WTC11 (cell line): ENCODE measurements around the gene NXPH4. TPM values are rescaled to one million over a fixed set of nuclear protein-coding genes. Genes with fewer than 3 reads are reported as not detected.
A peak's percentile ranks its signal among the peaks of the same experiment; 100 is the strongest.

Source experiments
- ATAC-seq: fragments of 200-7000 bp; cut with Tn5 transposase; 2 replicates; pipeline ENCODE4 v1.10.0; 2021; ENCODE audit warnings: mild to moderate bottlenecking, moderate library complexity
- CTCF ChIA-PET: fragments of 300-600 bp; sonication (Branson Sonifier 250); formaldehyde crosslinking; loops from one replicate; lab custom pipeline; 2021; ENCODE audit warnings: antibody characterized with exemption; lab: Charles Lee
- POLR2A ChIA-PET: fragments of 350-600 bp; sonication (Branson Sonifier 250); formaldehyde crosslinking; loops from one replicate; lab custom pipeline; 2021; ENCODE audit warnings: antibody characterized with exemption; lab: Charles Lee
- DNase-seq: peaks from one replicate; pipeline ENCODE4 v3.0.0; 2021; ENCODE audit warnings: low spot score
- H3K27ac Mint-ChIP-seq: 2 replicates; pipeline ENCODE4 v1.8.0; 2021; ENCODE audit warnings: mixed read lengths
- H3K27me3 Mint-ChIP-seq: 2 replicates; pipeline ENCODE4 v1.8.0; 2021; ENCODE audit warnings: low read depth, mild to moderate bottlenecking, moderate library complexity, mixed read lengths
- H3K36me3 Mint-ChIP-seq: 2 replicates; pipeline ENCODE4 v1.8.0; 2021; ENCODE audit warnings: mixed read lengths
- H3K4me1 Mint-ChIP-seq: 2 replicates; pipeline ENCODE4 v1.8.0; 2022; ENCODE audit warnings: mixed read lengths
- H3K4me3 Mint-ChIP-seq: 2 replicates; pipeline ENCODE4 v1.8.0; 2021; ENCODE audit warnings: mild to moderate bottlenecking, moderate library complexity, mixed read lengths
- H3K9me3 Mint-ChIP-seq: 2 replicates; pipeline ENCODE4 v1.8.0; 2021; ENCODE audit warnings: mixed read lengths
- ELF4 ChIP-seq: sonication (generic); formaldehyde crosslinking; IDR thresholded peaks from 2 replicates; pipeline ENCODE4 v1.8.1; 2022; ENCODE audit warnings: low read depth, mild to moderate bottlenecking, moderate library complexity, missing genetic modification reagents
- EMX1 ChIP-seq: fragments of 250-450 bp; sonication (Bioruptor Pico); IDR thresholded peaks from 2 replicates; pipeline ENCODE4 v1.8.0; 2021; ENCODE audit warnings: mild to moderate bottlenecking
- FOXJ3 ChIP-seq: sonication (generic); formaldehyde crosslinking; IDR thresholded peaks from 2 replicates; pipeline ENCODE4 v1.9.0; 2021; ENCODE audit warnings: missing genetic modification reagents, mild to moderate bottlenecking, borderline replicate concordance
- FOXK1 ChIP-seq: sonication (generic); formaldehyde crosslinking; IDR thresholded peaks from 2 replicates; pipeline ENCODE4 v1.8.0; 2022; ENCODE audit warnings: mild to moderate bottlenecking, moderate library complexity, missing genetic modification reagents
- GTF2I ChIP-seq: fragments of 250-450 bp; sonication (Bioruptor Pico); conservative IDR thresholded peaks from 2 replicates; pipeline ENCODE4 v1.4.0; 2021; ENCODE audit warnings: mild to moderate bottlenecking
- IRF2 ChIP-seq: sonication (generic); formaldehyde crosslinking; IDR thresholded peaks from 2 replicates; pipeline ENCODE4 v1.8.0; 2022; ENCODE audit warnings: low read depth, missing genetic modification reagents, borderline replicate concordance
- MXD4 ChIP-seq: fragments of 250-450 bp; sonication (Bioruptor Pico); IDR thresholded peaks from 2 replicates; pipeline ENCODE4 v1.8.0; 2021; ENCODE audit warnings: mild to moderate bottlenecking, moderate library complexity, borderline replicate concordance
- ZNF232 ChIP-seq: sonication (generic); formaldehyde crosslinking; IDR thresholded peaks from 2 replicates; pipeline ENCODE4 v1.8.0; 2022; ENCODE audit warnings: mild to moderate bottlenecking, missing genetic modification reagents
- total RNA-seq: library from RNA; stranded (reverse); gene quantifications from 3 replicates; pipeline ENCODE4 v1.2.3, GENCODE V29; 2021
- TF ChIP-seq, protein P1 (sequence below): fragments of 250-450 bp; sonication (Bioruptor Pico); conservative IDR thresholded peaks from 2 replicates; pipeline ENCODE4 v1.9.0; 2021; ENCODE audit warnings: mild to moderate bottlenecking
- TF ChIP-seq, protein P2 (sequence below): sonication (generic); formaldehyde crosslinking; IDR thresholded peaks from 2 replicates; pipeline ENCODE4 v1.8.0; 2022; ENCODE audit warnings: missing genetic modification reagents
- TF ChIP-seq, protein P3 (sequence below): sonication (generic); formaldehyde crosslinking; IDR thresholded peaks from 2 replicates; pipeline ENCODE4 v1.8.1; 2023; ENCODE audit warnings: mild to moderate bottlenecking, moderate library complexity, missing genetic modification reagents
- TF ChIP-seq, protein P4 (sequence below): sonication (generic); formaldehyde crosslinking; IDR thresholded peaks from 2 replicates; pipeline ENCODE4 v1.8.0; 2023; ENCODE audit warnings: missing genetic modification reagents, mild to moderate bottlenecking, borderline replicate concordance
- TF ChIP-seq, protein P5 (sequence below): sonication (generic); formaldehyde crosslinking; IDR thresholded peaks from 2 replicates; pipeline ENCODE4 v1.8.1; 2023; ENCODE audit warnings: mild to moderate bottlenecking, missing genetic modification reagents
- TF ChIP-seq, protein P6 (sequence below): fragments of 200-600 bp; IDR thresholded peaks from 2 replicates; pipeline ENCODE4 v1.8.0; 2022; ENCODE audit warnings: antibody characterized with exemption
- TF ChIP-seq, protein P7 (sequence below): sonication (generic); formaldehyde crosslinking; IDR thresholded peaks from 2 replicates; pipeline ENCODE4 v1.8.0; 2022; ENCODE audit warnings: mild to moderate bottlenecking, missing genetic modification reagents

The NXPH4 gene
- total RNA-seq, 1 experiment from 2014 or later = 4.9 TPM

DNA sequence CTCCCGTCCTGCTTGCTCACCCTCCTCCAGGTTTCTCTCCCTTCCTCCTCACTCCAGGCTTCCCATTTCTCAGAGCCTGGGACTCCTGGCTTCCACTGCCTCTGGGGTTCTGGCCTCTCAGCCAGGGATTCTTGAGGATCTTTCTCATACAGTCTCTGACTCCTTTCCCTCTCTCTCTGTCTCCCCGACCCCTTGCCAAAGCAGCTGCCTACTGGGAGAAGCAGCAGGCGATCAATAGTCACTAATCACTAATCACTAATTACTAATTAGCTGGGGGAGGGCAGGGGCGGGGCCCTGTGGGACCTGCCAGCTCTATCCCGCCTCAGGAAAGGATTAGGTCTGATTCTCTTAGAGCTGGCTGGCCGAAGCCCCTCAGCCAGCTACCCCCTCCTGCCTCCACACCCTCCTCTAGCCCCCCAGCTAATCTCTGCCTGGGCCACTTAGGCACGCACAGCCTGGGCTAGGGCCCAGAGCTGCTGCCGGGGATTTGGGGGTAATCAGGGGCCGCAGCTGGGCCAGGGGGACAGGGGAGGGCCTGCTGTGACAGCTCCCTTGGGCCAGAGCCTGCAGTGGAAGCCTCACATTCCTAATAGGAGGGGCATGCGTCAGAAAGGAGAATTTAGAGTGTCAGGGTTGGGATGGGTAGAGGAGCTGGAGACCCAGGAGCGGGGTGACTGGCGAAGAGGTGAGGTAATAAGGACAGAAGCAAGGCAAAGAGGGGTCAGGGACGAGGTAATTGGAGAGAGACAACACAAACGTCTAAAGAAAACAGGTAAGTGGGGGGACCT lies 2.8 kb downstream of the NXPH4 start:
- POLR2A ChIA-PET = interaction anchor here (0.9 to 1.3 kb wide), 2 partner anchors 10 to 11 kb away, joined by 3 to 5 read pairs; partner anchors contain the start of gene SHMT2
- CTCF ChIA-PET = interaction anchor here (0.7 to 1.8 kb wide), 9 partner anchors 10 to 218 kb away, joined by 3 to 22 read pairs (median 4); partner anchors contain the start of gene SHMT2
- H3K9me3 Mint-ChIP-seq = no peaks in the 10 kb centered on the region
- no peaks in the 10 kb centered on the region for H3K36me3 Mint-ChIP-seq
- peaks cover 57% of the 10 kb centered on the region for H3K4me1 Mint-ChIP-seq
- peak overlapping the region; percentile 62 for H3K4me3 Mint-ChIP-seq
- H3K27ac Mint-ChIP-seq = no peak overlapping the region
- ATAC-seq (no peak), DNase-seq (no peak)
- peaks cover 92% of the 10 kb centered on the region for H3K27me3 Mint-ChIP-seq
- TF ChIP-seq IRF2 (CRISPR knock-in tag) (no peak), MXD4 (CRISPR knock-in tag) (no peak), FOXK1 (CRISPR knock-in tag) (no peak), ELF4 (no peak), ZNF232 (CRISPR knock-in tag) (no peak), FOXJ3 (CRISPR knock-in tag) (no peak), GTF2I (CRISPR knock-in tag) (no peak), EMX1 (no peak)
- TF ChIP-seq, protein P1, sequence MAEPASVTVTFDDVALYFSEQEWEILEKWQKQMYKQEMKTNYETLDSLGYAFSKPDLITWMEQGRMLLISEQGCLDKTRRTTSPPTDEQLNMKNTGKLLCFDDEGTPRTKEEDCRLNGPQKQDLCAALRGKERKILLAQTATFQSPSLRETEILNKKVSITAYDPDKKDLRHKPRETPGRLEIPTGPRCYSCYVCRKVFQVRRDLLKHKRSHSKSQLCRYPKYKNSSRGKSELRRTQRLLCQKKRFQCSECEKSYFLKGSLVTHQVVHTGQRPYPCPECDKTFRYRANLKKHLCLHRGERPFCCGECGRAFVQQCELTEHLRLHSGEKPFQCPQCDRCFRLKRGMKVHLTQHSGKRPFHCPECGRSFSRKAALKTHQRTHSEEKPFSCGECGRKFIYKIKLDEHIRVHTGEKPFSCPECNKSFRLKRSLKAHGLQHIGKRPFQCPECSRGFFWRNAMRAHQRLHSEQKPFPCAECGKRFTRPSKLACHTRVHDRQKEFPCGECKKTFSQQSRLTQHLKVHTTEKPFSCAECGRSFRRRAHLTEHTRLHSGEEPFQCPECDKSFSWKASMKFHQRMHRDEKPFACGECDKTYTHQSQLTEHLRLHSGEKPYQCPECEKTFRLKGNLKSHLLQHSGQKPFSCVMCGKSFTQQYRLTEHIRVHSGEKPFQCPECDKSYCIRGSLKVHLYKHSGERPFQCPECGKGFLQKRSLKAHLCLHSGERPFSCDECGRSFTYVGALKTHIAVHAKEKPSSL (CRISPR knock-in tag) = no peak
- TF ChIP-seq, protein P2, sequence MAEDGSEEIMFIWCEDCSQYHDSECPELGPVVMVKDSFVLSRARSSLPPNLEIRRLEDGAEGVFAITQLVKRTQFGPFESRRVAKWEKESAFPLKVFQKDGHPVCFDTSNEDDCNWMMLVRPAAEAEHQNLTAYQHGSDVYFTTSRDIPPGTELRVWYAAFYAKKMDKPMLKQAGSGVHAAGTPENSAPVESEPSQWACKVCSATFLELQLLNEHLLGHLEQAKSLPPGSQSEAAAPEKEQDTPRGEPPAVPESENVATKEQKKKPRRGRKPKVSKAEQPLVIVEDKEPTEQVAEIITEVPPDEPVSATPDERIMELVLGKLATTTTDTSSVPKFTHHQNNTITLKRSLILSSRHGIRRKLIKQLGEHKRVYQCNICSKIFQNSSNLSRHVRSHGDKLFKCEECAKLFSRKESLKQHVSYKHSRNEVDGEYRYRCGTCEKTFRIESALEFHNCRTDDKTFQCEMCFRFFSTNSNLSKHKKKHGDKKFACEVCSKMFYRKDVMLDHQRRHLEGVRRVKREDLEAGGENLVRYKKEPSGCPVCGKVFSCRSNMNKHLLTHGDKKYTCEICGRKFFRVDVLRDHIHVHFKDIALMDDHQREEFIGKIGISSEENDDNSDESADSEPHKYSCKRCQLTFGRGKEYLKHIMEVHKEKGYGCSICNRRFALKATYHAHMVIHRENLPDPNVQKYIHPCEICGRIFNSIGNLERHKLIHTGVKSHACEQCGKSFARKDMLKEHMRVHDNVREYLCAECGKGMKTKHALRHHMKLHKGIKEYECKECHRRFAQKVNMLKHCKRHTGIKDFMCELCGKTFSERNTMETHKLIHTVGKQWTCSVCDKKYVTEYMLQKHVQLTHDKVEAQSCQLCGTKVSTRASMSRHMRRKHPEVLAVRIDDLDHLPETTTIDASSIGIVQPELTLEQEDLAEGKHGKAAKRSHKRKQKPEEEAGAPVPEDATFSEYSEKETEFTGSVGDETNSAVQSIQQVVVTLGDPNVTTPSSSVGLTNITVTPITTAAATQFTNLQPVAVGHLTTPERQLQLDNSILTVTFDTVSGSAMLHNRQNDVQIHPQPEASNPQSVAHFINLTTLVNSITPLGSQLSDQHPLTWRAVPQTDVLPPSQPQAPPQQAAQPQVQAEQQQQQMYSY = no peak
- TF ChIP-seq, protein P3, sequence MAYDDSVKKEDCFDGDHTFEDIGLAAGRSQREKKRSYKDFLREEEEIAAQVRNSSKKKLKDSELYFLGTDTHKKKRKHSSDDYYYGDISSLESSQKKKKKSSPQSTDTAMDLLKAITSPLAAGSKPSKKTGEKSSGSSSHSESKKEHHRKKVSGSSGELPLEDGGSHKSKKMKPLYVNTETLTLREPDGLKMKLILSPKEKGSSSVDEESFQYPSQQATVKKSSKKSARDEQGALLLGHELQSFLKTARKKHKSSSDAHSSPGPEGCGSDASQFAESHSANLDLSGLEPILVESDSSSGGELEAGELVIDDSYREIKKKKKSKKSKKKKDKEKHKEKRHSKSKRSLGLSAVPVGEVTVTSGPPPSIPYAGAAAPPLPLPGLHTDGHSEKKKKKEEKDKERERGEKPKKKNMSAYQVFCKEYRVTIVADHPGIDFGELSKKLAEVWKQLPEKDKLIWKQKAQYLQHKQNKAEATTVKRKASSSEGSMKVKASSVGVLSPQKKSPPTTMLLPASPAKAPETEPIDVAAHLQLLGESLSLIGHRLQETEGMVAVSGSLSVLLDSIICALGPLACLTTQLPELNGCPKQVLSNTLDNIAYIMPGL (CRISPR knock-in tag) = no peak
- TF ChIP-seq, protein P4, sequence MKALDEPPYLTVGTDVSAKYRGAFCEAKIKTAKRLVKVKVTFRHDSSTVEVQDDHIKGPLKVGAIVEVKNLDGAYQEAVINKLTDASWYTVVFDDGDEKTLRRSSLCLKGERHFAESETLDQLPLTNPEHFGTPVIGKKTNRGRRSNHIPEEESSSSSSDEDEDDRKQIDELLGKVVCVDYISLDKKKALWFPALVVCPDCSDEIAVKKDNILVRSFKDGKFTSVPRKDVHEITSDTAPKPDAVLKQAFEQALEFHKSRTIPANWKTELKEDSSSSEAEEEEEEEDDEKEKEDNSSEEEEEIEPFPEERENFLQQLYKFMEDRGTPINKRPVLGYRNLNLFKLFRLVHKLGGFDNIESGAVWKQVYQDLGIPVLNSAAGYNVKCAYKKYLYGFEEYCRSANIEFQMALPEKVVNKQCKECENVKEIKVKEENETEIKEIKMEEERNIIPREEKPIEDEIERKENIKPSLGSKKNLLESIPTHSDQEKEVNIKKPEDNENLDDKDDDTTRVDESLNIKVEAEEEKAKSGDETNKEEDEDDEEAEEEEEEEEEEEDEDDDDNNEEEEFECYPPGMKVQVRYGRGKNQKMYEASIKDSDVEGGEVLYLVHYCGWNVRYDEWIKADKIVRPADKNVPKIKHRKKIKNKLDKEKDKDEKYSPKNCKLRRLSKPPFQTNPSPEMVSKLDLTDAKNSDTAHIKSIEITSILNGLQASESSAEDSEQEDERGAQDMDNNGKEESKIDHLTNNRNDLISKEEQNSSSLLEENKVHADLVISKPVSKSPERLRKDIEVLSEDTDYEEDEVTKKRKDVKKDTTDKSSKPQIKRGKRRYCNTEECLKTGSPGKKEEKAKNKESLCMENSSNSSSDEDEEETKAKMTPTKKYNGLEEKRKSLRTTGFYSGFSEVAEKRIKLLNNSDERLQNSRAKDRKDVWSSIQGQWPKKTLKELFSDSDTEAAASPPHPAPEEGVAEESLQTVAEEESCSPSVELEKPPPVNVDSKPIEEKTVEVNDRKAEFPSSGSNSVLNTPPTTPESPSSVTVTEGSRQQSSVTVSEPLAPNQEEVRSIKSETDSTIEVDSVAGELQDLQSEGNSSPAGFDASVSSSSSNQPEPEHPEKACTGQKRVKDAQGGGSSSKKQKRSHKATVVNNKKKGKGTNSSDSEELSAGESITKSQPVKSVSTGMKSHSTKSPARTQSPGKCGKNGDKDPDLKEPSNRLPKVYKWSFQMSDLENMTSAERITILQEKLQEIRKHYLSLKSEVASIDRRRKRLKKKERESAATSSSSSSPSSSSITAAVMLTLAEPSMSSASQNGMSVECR (CRISPR knock-in tag) = no peak
- TF ChIP-seq, protein P5, sequence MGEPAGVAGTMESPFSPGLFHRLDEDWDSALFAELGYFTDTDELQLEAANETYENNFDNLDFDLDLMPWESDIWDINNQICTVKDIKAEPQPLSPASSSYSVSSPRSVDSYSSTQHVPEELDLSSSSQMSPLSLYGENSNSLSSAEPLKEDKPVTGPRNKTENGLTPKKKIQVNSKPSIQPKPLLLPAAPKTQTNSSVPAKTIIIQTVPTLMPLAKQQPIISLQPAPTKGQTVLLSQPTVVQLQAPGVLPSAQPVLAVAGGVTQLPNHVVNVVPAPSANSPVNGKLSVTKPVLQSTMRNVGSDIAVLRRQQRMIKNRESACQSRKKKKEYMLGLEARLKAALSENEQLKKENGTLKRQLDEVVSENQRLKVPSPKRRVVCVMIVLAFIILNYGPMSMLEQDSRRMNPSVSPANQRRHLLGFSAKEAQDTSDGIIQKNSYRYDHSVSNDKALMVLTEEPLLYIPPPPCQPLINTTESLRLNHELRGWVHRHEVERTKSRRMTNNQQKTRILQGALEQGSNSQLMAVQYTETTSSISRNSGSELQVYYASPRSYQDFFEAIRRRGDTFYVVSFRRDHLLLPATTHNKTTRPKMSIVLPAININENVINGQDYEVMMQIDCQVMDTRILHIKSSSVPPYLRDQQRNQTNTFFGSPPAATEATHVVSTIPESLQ (CRISPR knock-in tag) = no peak
- TF ChIP-seq, protein P6, sequence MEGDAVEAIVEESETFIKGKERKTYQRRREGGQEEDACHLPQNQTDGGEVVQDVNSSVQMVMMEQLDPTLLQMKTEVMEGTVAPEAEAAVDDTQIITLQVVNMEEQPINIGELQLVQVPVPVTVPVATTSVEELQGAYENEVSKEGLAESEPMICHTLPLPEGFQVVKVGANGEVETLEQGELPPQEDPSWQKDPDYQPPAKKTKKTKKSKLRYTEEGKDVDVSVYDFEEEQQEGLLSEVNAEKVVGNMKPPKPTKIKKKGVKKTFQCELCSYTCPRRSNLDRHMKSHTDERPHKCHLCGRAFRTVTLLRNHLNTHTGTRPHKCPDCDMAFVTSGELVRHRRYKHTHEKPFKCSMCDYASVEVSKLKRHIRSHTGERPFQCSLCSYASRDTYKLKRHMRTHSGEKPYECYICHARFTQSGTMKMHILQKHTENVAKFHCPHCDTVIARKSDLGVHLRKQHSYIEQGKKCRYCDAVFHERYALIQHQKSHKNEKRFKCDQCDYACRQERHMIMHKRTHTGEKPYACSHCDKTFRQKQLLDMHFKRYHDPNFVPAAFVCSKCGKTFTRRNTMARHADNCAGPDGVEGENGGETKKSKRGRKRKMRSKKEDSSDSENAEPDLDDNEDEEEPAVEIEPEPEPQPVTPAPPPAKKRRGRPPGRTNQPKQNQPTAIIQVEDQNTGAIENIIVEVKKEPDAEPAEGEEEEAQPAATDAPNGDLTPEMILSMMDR = no peak
- TF ChIP-seq, protein P7, sequence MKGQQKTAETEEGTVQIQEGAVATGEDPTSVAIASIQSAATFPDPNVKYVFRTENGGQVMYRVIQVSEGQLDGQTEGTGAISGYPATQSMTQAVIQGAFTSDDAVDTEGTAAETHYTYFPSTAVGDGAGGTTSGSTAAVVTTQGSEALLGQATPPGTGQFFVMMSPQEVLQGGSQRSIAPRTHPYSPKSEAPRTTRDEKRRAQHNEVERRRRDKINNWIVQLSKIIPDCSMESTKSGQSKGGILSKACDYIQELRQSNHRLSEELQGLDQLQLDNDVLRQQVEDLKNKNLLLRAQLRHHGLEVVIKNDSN (CRISPR knock-in tag) = no peak
